IMR-90 (cell line): ENCODE measurements around the gene EXO1. TPM values are rescaled to one million over a fixed set of nuclear protein-coding genes. Genes with fewer than 3 reads are reported as not detected.

ENCODE experiments used
- ATAC-seq: fragments of 200-7000 bp; cut with Tn5 transposase; 2 replicates; pipeline ENCODE4 v1.9.1; 2020; ENCODE audit warnings: low read depth, mild to moderate bottlenecking, moderate library complexity
- BruUV-seq: library from RNA; stranded (reverse); fragments of 400-500 nt; replicated peaks from 2 replicates; lab custom pipeline; 2021; lab: Mats Ljungman, UMichigan
- CTCF ChIA-PET: fragments of 300-600 bp; formaldehyde crosslinking; extraction: SDS; loops from one replicate; lab custom pipeline; 2021; ENCODE audit warnings: antibody characterized with exemption; lab: Yijun Ruan, JAX
- POLR2A ChIA-PET: fragments of 300-600 bp; sonication (Branson Sonifier 250); formaldehyde crosslinking; loops from one replicate; lab custom pipeline; 2022; ENCODE audit warnings: antibody characterized with exemption; ENCODE audit not compliant: unreplicated experiment; lab: Charles Lee
- DNase-seq: peaks from one replicate; pipeline ENCODE4 v3.0.0; 2013
- H2AFZ ChIP-seq: replicated peaks from 2 replicates; pipeline ENCODE3; 2013; ENCODE audit warnings: low read length, mild to moderate bottlenecking; ENCODE audit not compliant: poor library complexity
- H2AK5ac ChIP-seq: 2 replicates; pipeline ENCODE4 v1.6.1; 2013; ENCODE audit warnings: low read depth, low read length, inconsistent platforms
- H2AK9ac ChIP-seq: replicated peaks from 2 replicates; pipeline ENCODE3; 2013; ENCODE audit warnings: mild to moderate bottlenecking, low read depth, low read length, moderate library complexity; ENCODE audit not compliant: poor library complexity
- H2BK120ac ChIP-seq: 2 replicates; pipeline ENCODE4 v1.6.1; 2013; ENCODE audit warnings: low read depth, low read length, inconsistent platforms
- H2BK15ac ChIP-seq: 3 replicates; pipeline ENCODE4 v1.6.1; 2013; ENCODE audit warnings: low read depth, low read length, inconsistent platforms
- H2BK20ac ChIP-seq: 2 replicates; pipeline ENCODE4 v1.6.1; 2013; ENCODE audit warnings: low read depth, mild to moderate bottlenecking, inconsistent platforms, low read length, moderate library complexity
- H2BK5ac ChIP-seq: 2 replicates; pipeline ENCODE4 v1.6.1; 2013; ENCODE audit warnings: mild to moderate bottlenecking, low read depth, low read length, inconsistent platforms; ENCODE audit not compliant: poor library complexity, severe bottlenecking
- H3K14ac ChIP-seq: replicated peaks from 2 replicates; pipeline ENCODE4 v1.6.1; 2013; ENCODE audit warnings: low read depth, low read length, inconsistent platforms
- H3K18ac ChIP-seq: 2 replicates; pipeline ENCODE4 v1.6.1; 2013; ENCODE audit warnings: low read depth, low read length, control low read depth
- H3K23ac ChIP-seq: 2 replicates; pipeline ENCODE4 v1.6.1; 2013; ENCODE audit warnings: low read depth, low read length, inconsistent platforms
- H3K27ac ChIP-seq: 2 replicates; pipeline ENCODE4 v1.5.1; 2013; ENCODE audit warnings: mild to moderate bottlenecking, control low read depth, low read length; ENCODE audit not compliant: insufficient read depth
- H3K27me3 ChIP-seq: 2 replicates; pipeline ENCODE4 v1.6.1; 2013; ENCODE audit warnings: low read length; ENCODE audit not compliant: control insufficient read depth, insufficient read depth
- H3K36me3 ChIP-seq: 2 replicates; pipeline ENCODE4 v1.6.1; 2013; ENCODE audit warnings: low read length, mixed read lengths; ENCODE audit not compliant: control insufficient read depth, insufficient read depth
- H3K4ac ChIP-seq: 2 replicates; pipeline ENCODE4 v1.6.1; 2013; ENCODE audit warnings: low read depth, low read length, inconsistent platforms
- H3K4me1 ChIP-seq: 2 replicates; pipeline ENCODE4 v1.6.1; 2013; ENCODE audit warnings: low read length, mixed read lengths; ENCODE audit not compliant: control insufficient read depth, insufficient read depth
- H3K4me2 ChIP-seq: 2 replicates; pipeline ENCODE4 v1.6.1; 2013; ENCODE audit warnings: low read depth, mild to moderate bottlenecking, control low read depth, low read length, moderate library complexity
- H3K4me3 ChIP-seq: 2 replicates; pipeline ENCODE4 v1.5.1; 2013; ENCODE audit warnings: low read depth, mild to moderate bottlenecking, control low read depth, low read length, moderate library complexity; ENCODE audit not compliant: insufficient read depth
- H3K56ac ChIP-seq: 2 replicates; pipeline ENCODE4 v1.6.1; 2013; ENCODE audit warnings: low read length, inconsistent platforms; ENCODE audit not compliant: insufficient read depth; ENCODE audit errors: extremely low read depth
- H3K79me1 ChIP-seq, 2 experiments: 2 replicates each; pipeline ENCODE4 v1.6.1; 2013; ENCODE audit warnings: low read length in 2 of 2, inconsistent platforms in 1 of 2, low read depth in 1 of 2
- H3K9ac ChIP-seq: 2 replicates; pipeline ENCODE4 v1.6.1; 2013; ENCODE audit warnings: low read depth, low read length, control low read depth
- H3K9me1 ChIP-seq: 2 replicates; pipeline ENCODE4 v1.6.1; 2013; ENCODE audit warnings: low read length, inconsistent platforms; ENCODE audit not compliant: insufficient read depth
- H3K9me3 ChIP-seq: 2 replicates; pipeline ENCODE4 v1.6.1; 2013; ENCODE audit warnings: low read length; ENCODE audit not compliant: control insufficient read depth, insufficient read depth
- H4K20me1 ChIP-seq: 2 replicates; pipeline ENCODE4 v1.6.1; 2013; ENCODE audit warnings: low read length, inconsistent platforms; ENCODE audit not compliant: insufficient read depth
- H4K5ac ChIP-seq: 2 replicates; pipeline ENCODE4 v1.6.1; 2013; ENCODE audit warnings: mild to moderate bottlenecking, low read depth, low read length, control low read depth
- H4K8ac ChIP-seq, 2 experiments: 2 replicates each; pipeline ENCODE4 v1.6.1; 2013; ENCODE audit warnings: low read depth in 2 of 2, low read length in 2 of 2, control low read depth in 1 of 2, inconsistent platforms in 1 of 2
- H4K91ac ChIP-seq: 2 replicates; pipeline ENCODE4 v1.6.1; 2013; ENCODE audit warnings: low read depth, low read length, inconsistent platforms; ENCODE audit not compliant: insufficient read depth
- BHLHE40 ChIP-seq: fragments of 150-350 bp; IDR thresholded peaks from 2 replicates; pipeline ENCODE4 v1.6.1; 2016; ENCODE audit warnings: mild to moderate bottlenecking, low read depth, low read length
- MAZ ChIP-seq: IDR thresholded peaks from 2 replicates; pipeline ENCODE4 v1.6.1; 2012; ENCODE audit warnings: low read depth, mild to moderate bottlenecking, low read length, improper control_type of control experiment, moderate library complexity, borderline replicate concordance
- SMC3 ChIP-seq: fragments of 150-350 bp; IDR thresholded peaks from 2 replicates; pipeline ENCODE4 v1.6.1; 2016; ENCODE audit warnings: low read depth, mild to moderate bottlenecking, antibody characterized with exemption, low read length, moderate library complexity
- WGBS, 2 experiments: methylation state at CpG; one replicate each; pipeline versions ENCODE4 v1.1.5 to v1.1.7; 2013; ENCODE audit warnings: missing lambda C conversion rate in 2 of 2; ENCODE audit not compliant: insufficient read length in 1 of 2; ENCODE audit errors: extremely low coverage in 2 of 2; 5-methylcytosine and 5-hydroxymethylcytosine counted together
- dilution Hi-C: fragments of 300-500 bp; cut with HindIII; formaldehyde crosslinking; loops from one replicate; pipeline ENCODE4 v1.14.3; 2018; ENCODE audit warnings: low sequenced_read_pairs; ENCODE audit not compliant: unreplicated experiment
- in situ Hi-C: fragments of 300-500 bp; cut with MboI; formaldehyde crosslinking; loops from 3 replicates; pipeline ENCODE4 v1.14.3; 2019; ENCODE audit warnings: low sequenced_read_pairs, inconsistent platforms, mixed read lengths
- intact Hi-C: fragments of 100-400 bp; cut with micrococcal nuclease; formaldehyde crosslinking; loops from 2 replicates; pipeline ENCODE4 v1.10.0; 2022
- polyA plus RNA-seq, 3 experiments: library from polyadenylated mRNA; depleted of rRNA; stranded (reverse); fragments of >200 nt; gene quantifications; 2 replicates each; pipeline ENCODE4 v1.2.3, GENCODE V29; 2012; ENCODE audit warnings: low replicate concordance in 1 of 3
- total RNA-seq: library from RNA; depleted of rRNA; stranded (reverse); fragments of >200 nt; gene quantifications from 2 replicates; pipeline ENCODE4 v1.2.3, GENCODE V29; 2012

EXO1 gene
- total and polyA plus RNA-seq, 2 of the 4 experiments (the other 2 are of a cell fraction): 5.1 to 12.9 TPM

GRCh38 chr1:241891296-241891695, 43.3 kb downstream of the EXO1 start:
- ChIA-PET POLR2A (no interaction called here), CTCF (interaction anchor here (0.6 kb wide), 1 partner anchor 11 kb away, joined by 4 read pairs; no protein-coding TSS in a partner anchor)
- Histone ChIP-seq H3K14ac (no peak overlapping the region), H3K23ac (no peak overlapping the region), H2AK5ac (no peak overlapping the region), H4K5ac (no peak overlapping the region), H4K91ac (no peak overlapping the region), H3K18ac (no peak overlapping the region), H3K4me2 (no peak overlapping the region), H4K8ac (no peak overlapping the region), H2AFZ (no peak overlapping the region), H3K4ac (no peak overlapping the region), H2BK15ac (no peak overlapping the region), H3K9me1 (no peaks in the 10 kb centered on the region), H3K9ac (no peak overlapping the region), H3K79me1 (no peaks in the 10 kb centered on the region), H4K20me1 (no peaks in the 10 kb centered on the region), H2BK20ac (no peak overlapping the region), H2BK5ac (no peak overlapping the region), H3K27ac (no peak overlapping the region), H3K4me3 (no peak overlapping the region), H3K36me3 (no peaks in the 10 kb centered on the region), H2BK120ac (no peak overlapping the region), H3K56ac (no peak overlapping the region), H3K9me3 (no peaks in the 10 kb centered on the region), H3K4me1 (no peaks in the 10 kb centered on the region), H2AK9ac (no peak overlapping the region), H3K27me3 (no peaks in the 10 kb centered on the region)
- DNase-seq (peak; percentile 6), ATAC-seq (no peak)
- BruUV-seq: no TSS peak
- in situ Hi-C loops (loop anchor here (10.0 kb wide), 1 partner anchor 1434 kb away; no protein-coding TSS in a partner anchor), dilution Hi-C loops (no loop called here), intact Hi-C loops (no loop called here)
- TF ChIP-seq SMC3 (no peak), MAZ (no peak), BHLHE40 (no peak)
- WGBS, 2 experiments: no CpG with 5 or more reads among the region's 3 CpGs
